AG08395 (cell line): ENCODE data around the gene BTBD16.

ENCODE experiments used
- DNase-seq: peaks from one replicate; pipeline ENCODE4 v3.0.0; 2012; ENCODE audit warnings: mixed read lengths, low spot score

BTBD16 gene

GRCh38 chr10:122271076-122271475 is at the start of gene BTBD16:
Gene BTBD16 (plus strand): TSS chr10:122271296. CDS start chr10:122275082, 3,786 bp downstream.
- no peak for DNase-seq

DNA sequence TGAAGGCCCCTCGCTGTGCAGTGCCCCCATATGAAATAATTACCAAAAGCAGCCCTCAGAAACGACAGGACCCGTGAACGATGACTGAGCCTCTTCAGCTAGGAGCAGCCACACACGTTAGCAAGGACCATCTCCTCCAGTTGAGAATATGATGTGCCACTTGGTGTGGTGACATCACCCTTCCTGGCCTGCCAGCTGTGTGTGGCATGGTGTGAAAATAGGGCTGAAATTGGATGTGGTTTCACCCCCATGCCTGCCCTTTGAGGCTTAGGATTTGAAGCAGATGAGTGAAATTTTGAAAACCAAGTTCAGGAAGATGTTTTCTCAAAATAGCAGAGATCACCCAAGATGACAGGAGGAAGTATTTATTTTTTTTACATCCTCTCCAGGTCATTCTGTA is 49.1 kb upstream of the BTBD16 start:
- no peak for DNase-seq

- DNase-seq, result no peak
Observed at GRCh38 chr10:122222638-122223037, 48.5 kb upstream of the BTBD16 start.

DNA sequence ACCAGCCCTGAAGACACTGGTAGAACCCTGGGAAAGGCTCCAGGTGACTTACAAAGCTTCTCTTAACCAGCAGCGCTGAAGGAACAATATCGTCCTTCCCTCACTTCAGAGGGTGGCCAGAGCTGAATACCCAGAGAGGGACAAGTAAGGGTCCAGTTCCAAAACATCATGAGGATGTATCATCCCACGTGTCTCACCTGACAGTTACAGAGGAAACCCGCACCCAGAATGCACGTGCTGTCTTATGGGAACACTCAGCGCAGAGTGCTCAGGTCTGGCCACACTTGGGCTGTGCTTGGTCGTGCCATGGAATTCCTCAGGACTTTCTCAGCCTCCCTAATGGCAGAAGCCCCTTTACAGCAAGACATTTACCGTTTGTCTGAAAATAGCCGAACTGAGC is 46.9 kb upstream of the BTBD16 start:
- DNase-seq, result no peak

GRCh38 chr10:122225330-122225729 is 45.8 kb upstream of the BTBD16 start:
- DNase-seq, result no peak

DNA sequence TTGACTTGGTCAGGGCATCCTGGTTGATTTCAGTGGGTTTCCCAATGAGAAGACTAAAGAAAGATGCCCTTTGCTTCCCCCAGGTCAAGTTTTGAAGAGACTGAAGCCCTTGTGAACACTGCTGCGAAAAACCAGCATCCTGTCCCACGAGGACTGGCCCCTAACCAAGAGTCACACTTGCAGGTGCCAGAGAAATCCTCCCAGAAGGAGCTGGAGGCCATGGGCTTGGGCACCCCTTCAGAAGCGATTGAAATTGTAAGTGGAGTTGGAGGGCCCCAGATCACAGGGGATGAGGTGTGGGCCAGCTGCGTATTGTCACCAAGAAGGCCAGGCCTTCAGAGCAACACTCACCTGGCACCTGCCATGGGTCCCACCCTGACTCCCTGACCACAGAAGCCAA is 43.3 kb upstream of the BTBD16 start:
- DNase-seq, result no peak

DNA sequence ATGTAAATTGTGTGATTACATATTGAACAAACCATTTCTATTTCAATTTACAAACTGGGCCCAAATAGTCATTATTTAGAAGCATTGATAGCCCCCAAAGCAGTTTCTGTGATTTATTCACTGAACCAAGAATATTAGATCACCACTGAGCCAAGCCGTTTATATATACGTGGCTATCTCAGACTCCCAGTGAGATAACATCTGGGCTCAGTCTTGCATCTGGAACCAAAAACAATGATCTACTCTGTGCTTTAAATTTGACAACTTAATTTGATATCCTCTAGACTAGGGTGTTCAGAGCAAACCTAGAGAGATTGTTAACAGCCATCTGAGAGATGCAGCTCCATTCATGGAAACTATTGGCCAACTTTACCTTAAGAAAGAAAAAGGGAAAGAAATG is 41.4 kb upstream of the BTBD16 start:
- no peak for DNase-seq

DNA sequence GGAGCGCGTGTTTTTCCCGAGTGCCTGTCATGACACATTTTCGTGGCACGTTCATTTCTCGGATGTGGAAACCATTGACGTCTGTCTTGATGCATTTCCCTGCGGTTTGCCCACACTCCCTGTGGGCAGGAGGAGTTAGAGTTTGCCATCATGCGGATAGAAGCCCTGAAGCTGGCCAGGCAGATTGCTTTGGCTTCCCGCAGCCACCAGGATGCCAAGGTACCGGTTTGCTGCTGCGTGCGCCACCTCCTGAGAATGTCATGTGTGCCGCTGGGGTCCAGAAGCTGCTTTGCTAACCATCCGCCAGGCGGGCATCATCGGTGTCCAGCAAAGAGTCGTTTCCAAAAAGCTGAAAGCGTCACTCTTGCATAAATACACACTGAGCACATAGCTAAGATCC is 40.9 kb upstream of the BTBD16 start:
- DNase-seq, result no peak

DNA sequence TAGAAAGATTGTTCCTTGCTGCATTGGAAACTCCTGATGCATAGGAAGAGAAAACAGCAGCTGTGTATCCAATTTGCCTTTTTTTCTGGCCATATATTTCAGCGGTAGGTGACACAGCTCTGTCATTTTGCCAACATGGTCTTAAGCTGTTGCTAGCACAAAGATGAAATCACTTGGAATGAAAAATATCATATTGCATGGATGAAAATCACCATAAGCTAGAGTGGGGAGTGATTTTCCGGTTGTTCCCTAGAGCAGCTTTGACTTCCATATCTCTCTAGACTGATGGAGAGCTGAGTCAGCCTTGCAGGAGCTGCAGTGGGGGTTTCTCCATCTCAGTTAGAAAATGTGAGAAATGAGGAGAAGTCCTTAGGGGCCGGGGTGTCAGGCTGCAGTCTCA is 38.3 kb upstream of the BTBD16 start:
- no peak for DNase-seq

- DNase-seq, result no peak
Observed at GRCh38 chr10:122233857-122234348, 37.2 kb upstream of the BTBD16 start.

DNA sequence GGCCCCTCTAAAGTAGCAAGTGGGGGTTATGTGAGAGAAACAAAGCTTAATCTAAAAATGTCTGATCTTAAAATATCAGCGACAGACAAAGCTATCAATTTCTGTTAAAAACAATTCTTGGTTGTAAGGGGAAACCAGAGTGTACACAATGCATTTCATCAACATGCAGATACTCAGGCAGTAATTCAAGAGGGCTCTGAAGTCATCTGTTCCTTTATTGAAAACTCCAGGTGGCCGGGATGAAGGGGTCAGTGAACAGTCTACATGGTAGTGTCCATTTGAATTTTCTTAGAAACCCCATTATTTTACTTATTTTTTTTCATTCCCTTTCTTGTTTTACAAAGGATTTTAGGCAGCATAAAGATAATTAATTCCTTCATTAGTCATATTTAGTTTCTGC is 36.7 kb upstream of the BTBD16 start:
- no peak for DNase-seq

DNA sequence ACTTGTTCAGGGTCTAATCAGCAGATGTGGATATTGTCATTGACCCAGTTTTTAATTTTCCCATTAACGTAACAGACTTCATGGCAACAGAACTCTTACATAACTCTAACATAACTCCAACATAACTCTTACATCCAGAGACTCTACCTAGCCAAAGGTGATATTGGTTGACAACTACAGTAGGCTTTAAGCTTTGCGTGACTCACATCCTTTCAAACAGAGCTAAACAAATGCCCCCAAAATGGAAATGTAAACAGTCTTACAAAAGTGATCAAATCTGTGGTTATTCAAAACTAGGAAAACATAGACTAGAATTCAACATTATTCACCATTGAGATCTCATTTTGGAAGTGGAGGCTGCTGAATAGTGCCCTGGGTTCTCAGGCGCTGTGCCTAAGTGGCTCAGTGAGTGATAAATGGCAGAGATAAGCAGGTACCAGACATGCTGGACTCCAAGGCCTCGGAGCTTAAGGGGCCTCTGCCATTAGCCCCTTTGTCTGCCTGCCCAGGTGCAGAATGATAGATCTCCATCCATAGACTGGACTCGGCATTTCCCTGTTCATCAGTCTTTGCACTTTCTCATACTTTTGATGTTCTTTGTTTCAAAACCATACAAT is 34.3 kb upstream of the BTBD16 start:
- DNase-seq, result no peak

DNA sequence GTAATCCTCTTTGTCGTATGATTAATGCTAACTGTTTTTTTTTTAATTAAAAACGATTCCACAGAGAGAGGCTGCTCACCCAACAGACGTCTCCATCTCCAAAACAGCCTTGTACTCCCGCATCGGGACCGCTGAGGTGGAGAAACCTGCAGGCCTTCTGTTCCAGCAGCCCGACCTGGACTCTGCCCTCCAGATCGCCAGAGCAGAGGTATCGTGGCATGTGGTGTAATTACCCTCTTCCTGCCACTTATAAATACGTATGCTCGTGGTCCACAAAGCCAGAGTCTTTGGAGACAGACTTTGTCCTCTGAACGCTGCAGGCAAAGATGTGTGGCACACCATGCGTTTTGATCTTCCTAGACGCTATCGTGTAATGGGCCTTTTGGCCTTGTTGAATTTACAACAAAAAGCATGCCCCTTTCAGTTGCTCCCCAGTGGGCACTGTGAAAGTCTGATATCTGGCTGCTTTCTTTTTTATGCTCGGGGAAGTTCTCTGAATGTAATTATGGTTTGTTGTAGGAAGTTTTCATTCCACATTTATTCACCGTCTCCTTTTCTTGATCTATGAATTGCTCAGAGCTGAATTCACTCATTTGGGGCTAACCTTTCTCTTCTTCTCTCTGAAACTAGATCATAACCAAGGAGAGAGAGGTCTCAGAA is 33.6 kb upstream of the BTBD16 start:
- DNase-seq, result no peak

- peak; percentile 89 for DNase-seq
Observed at GRCh38 chr10:122239578-122240257, 31.4 kb upstream of the BTBD16 start.

DNA sequence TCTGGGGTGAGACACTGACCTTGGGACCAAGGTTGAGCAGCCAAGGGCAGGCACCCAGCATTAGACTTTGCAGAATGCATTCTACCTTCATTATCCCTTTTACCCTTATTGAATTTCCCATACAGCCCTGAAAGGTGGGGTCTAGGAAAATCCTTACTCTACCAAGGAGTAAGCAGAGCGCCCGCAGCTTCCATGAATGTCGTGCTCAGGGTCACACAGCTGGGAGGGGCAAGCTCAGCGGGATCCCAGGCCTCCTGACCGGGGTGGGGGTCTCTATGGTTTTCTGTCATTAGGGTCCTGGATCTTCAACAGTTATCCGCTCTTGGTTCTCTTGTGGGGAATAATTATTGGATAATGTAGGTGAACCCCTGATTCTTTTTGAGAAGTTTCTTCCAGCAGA is 30.7 kb upstream of the BTBD16 start:
- DNase-seq, result no peak

DNA sequence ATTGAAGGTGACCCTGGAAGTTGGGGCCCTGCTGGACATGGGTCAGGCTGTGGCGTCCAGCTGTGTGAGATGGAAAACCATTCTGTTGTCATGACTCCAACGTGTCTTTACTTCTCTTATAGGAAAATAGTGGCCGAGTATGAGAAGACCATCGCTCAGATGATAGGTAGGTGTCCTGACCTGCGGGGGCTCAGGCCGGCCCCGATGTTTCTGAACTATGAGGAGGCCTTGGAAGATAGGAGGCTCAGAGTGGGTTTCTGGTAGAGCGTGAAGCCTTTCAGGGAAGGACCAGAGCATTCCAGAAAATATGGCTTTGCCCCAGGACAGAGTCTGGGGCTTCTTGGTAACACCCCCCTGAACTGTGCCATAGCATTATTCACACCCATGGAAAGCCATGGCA is 29.3 kb upstream of the BTBD16 start:
- no peak for DNase-seq

DNA sequence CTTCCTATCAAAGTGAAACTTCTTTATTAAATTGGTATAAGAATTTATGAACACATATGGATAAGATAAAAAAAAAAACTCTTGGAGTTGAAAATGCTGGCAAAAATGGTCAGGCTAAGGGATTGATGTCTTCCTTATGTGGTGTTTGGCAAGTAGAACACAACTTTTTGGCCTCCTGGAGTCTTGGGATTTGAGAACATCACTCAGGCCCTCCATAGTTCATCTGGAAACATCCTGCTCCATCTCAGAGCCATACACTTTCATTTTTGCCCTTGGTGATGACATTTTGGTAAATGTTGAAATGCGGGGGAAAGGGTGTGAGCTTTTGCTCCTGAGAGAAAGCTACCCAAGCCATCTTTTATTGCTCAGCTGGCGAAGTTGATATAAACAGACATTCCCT is 27.5 kb upstream of the BTBD16 start:
- DNase-seq, result no peak

DNA sequence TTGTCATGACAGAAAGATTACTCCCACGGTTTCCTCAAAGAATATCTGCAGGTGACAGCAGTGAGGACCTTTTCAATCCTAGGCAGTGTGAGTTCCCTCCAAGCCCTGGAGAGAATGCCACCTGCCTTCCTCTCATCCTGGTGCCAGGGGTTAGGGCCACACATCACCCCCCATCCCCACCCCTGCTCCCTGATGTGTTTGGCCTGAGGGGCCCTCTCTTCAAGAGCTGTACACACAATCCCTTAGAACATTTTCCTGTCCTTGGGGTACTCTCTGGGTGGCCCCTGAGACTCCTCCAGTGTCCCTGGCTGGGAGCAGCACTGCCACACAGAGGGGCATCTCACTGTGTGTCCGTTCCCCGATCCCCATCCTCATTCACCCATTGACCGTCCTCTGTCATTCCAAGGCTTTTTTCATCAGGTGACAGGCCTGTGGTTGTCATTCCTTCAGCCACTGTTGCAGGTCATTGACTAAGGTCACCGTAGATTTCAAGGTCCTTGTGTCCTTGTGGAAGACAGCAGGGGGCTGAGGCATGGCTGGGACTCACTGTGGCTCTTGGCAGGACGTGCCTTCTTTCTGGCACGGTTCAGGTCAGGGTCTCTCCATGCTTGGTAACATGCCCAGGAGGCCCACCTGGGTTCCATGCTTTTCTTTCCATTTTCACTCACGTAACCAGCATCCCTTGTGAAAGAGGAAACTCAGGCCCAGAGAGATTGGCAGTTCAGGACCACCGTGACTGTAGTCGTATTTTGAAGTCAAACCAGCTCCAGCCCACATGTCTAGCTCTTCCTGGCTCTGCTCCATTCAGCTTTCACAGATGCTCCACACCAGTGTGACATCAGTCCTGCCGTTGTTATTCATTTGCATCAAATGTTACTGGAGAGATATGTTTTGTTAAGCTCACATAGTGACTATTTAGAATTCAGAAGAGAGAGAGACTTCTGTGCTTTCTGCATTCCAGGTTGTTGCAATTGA is 26.8 kb upstream of the BTBD16 start:
- no peak for DNase-seq

GRCh38 chr10:122245136-122245535 is 26.0 kb upstream of the BTBD16 start:
- DNase-seq, result no peak

- no peak for DNase-seq
Observed at GRCh38 chr10:122245897-122246296, 25.2 kb upstream of the BTBD16 start.

GRCh38 chr10:122246830-122247520 is 24.1 kb upstream of the BTBD16 start:
- DNase-seq, result no peak
